ENCODE data around the gene ACTA2. TPM values are rescaled to one million over a fixed set of nuclear protein-coding genes. Genes with fewer than 3 reads are reported as not detected.

Gene ACTA2
- total RNA-seq, 2 donors from 2014 or later: not detected

- Mint-ChIP-seq H3K27ac (no peak overlapping the region), H3K9me3 (no peaks in the 10 kb centered on the region), H3K4me3 (no peak overlapping the region), H3K27me3 (ENCODE audit: insufficient read depth) (peaks cover 2% of the 10 kb centered on the region), H3K4me1 (peaks cover 8% of the 10 kb centered on the region), H3K36me3 (ENCODE audit: low read depth) (no peaks in the 10 kb centered on the region)
- Histone ChIP-seq H3K9me3 (ENCODE audit: control insufficient read depth, low read length) (no peaks in the 10 kb centered on the region), H3K4me3 (ENCODE audit: low read length) (no peak overlapping the region), H3K36me3 (ENCODE audit: control insufficient read depth, insufficient read depth, low read length) (no peaks in the 10 kb centered on the region), H3K27ac (ENCODE audit: low read depth, low read length) (no peak overlapping the region), H3K9ac (ENCODE audit: extremely low read depth, low read length, poor library complexity, severe bottlenecking) (no peak overlapping the region), H3K4me1 (ENCODE audit: control insufficient read depth, insufficient read depth, low read length) (no peaks in the 10 kb centered on the region), H3K27me3 (ENCODE audit: control insufficient read depth, insufficient read depth, low read length, poor library complexity, severe bottlenecking) (peaks cover 24% of the 10 kb centered on the region)
- TF ChIP-seq CTCF (conservative IDR thresholded peaks at IDR 0.05): no peak
- no peak for DNase-seq
These were observed 63.6 kb downstream of the ACTA2 start for GRCh38 chr10:88888810-88889445.

GRCh38 chr10:88886557-88886956, 66.0 kb downstream of the ACTA2 start:
- Mint-ChIP-seq H3K4me3 (no peak overlapping the region), H3K27me3 (ENCODE audit: insufficient read depth) (peaks cover 8% of the 10 kb centered on the region), H3K4me1 (no peaks in the 10 kb centered on the region), H3K27ac (no peak overlapping the region), H3K9me3 (no peaks in the 10 kb centered on the region), H3K36me3 (ENCODE audit: low read depth) (no peaks in the 10 kb centered on the region)
- no peaks in the 10 kb centered on the region for H3K4me1 ChIP-seq (ENCODE audit: control insufficient read depth, insufficient read depth, low read length)
- TF ChIP-seq CTCF (conservative IDR thresholded peaks at IDR 0.05): no peak
- no peak overlapping the region for H3K27ac ChIP-seq (ENCODE audit: low read depth, low read length)
- H3K9ac ChIP-seq (ENCODE audit: extremely low read depth, low read length, poor library complexity, severe bottlenecking): no peak overlapping the region
- no peaks in the 10 kb centered on the region for H3K36me3 ChIP-seq (ENCODE audit: control insufficient read depth, insufficient read depth, low read length)
- no peaks in the 10 kb centered on the region for H3K9me3 ChIP-seq (ENCODE audit: control insufficient read depth, low read length)
- H3K4me3 ChIP-seq (ENCODE audit: low read length): no peak overlapping the region
- no peak for DNase-seq
- H3K27me3 ChIP-seq (ENCODE audit: control insufficient read depth, insufficient read depth, low read length, poor library complexity, severe bottlenecking): peaks cover 33% of the 10 kb centered on the region

Other genes starting within 250 kb of the ACTA2 start
- gene LIPK, start 246.5 kb downstream of the ACTA2 start, total RNA-seq: not detected
- gene LIPN, start 192.8 kb downstream of the ACTA2 start, total RNA-seq: not detected
- gene LIPM, start 150.0 kb downstream of the ACTA2 start, total RNA-seq: not detected
- gene ANKRD22, start 100.9 kb downstream of the ACTA2 start, total RNA-seq: not detected
- 1 to 10 TPM; 1.2 to 4.1 TPM for gene STAMBPL1, start 72.5 kb downstream of the ACTA2 start, total RNA-seq
- gene FAS, start 38.0 kb upstream of the ACTA2 start, total RNA-seq: under 1 TPM in 1 of 2 donors, not detected in 1; 0.95 TPM

All from endodermal cell (in vitro differentiated cells).